Parathyroid adenoma (tissue), 2 donors: Measurements from ENCODE around the gene FAM219A.

Experiments
- H2AFZ ChIP-seq: fragments of 300-600 bp; sonication (generic); one replicate; pipeline ENCODE4 v1.7.0; 2017; ENCODE audit warnings: antibody characterized with exemption, mild to moderate bottlenecking
- H3K27ac ChIP-seq: fragments of 300-600 bp; sonication (generic); one replicate; pipeline ENCODE4 v1.7.0; 2017
- H3K27me3 ChIP-seq: fragments of 300-600 bp; sonication (generic); one replicate; pipeline ENCODE4 v1.7.0; 2017; ENCODE audit warnings: low read length; ENCODE audit not compliant: control insufficient read depth, insufficient read depth
- H3K36me3 ChIP-seq: fragments of 300-600 bp; sonication (generic); one replicate; pipeline ENCODE4 v1.7.0; 2017; ENCODE audit warnings: low read length; ENCODE audit not compliant: control insufficient read depth, insufficient read depth
- H3K4me1 ChIP-seq: fragments of 300-600 bp; sonication (generic); one replicate; pipeline ENCODE4 v1.7.0; 2017; ENCODE audit warnings: control low read depth
- H3K4me2 ChIP-seq: fragments of 300-600 bp; sonication (generic); one replicate; pipeline ENCODE4 v1.7.0; 2017; ENCODE audit warnings: low read length
- H3K4me3 ChIP-seq: fragments of 300-600 bp; sonication (generic); one replicate; pipeline ENCODE4 v1.7.0; 2017; ENCODE audit warnings: low read depth, low read length
- H3K79me2 ChIP-seq: fragments of 300-600 bp; sonication (generic); one replicate; pipeline ENCODE4 v1.7.0; 2017; ENCODE audit warnings: control low read depth
- H3K9ac ChIP-seq: fragments of 300-600 bp; sonication (generic); one replicate; pipeline ENCODE4 v1.7.0; 2017; ENCODE audit warnings: mild to moderate bottlenecking
- H3K9me3 ChIP-seq: fragments of 300-600 bp; sonication (generic); one replicate; pipeline ENCODE4 v1.7.0; 2017; ENCODE audit warnings: low read length; ENCODE audit not compliant: control insufficient read depth
- CTCF ChIP-seq: fragments of 300-600 bp; sonication (generic); IDR thresholded peaks from one replicate; pipeline ENCODE4 v1.7.0; 2017; ENCODE audit warnings: antibody characterized with exemption, mild to moderate bottlenecking
- donor health status: primary hyperparathyroidism.

FAM219A gene

GRCh38 chr9:34398875-34399274, 59.5 kb downstream of the FAM219A start:
- Histone ChIP-seq H3K4me2 (no peak overlapping the region), H3K27ac (no peak overlapping the region), H3K4me3 (no peak overlapping the region), H3K36me3 (no peaks in the 10 kb centered on the region), H3K27me3 (no peaks in the 10 kb centered on the region), H3K4me1 (no peaks in the 10 kb centered on the region), H2AFZ (no peak overlapping the region), H3K9me3 (no peaks in the 10 kb centered on the region), H3K9ac (no peak overlapping the region), H3K79me2 (no peaks in the 10 kb centered on the region)
- no peak for TF ChIP-seq CTCF

- no peak overlapping the region for H3K27ac ChIP-seq
- H3K9ac ChIP-seq, result no peak overlapping the region
- no peak overlapping the region for H3K4me3 ChIP-seq
- no peaks in the 10 kb centered on the region for H3K4me1 ChIP-seq
- no peaks in the 10 kb centered on the region for H3K36me3 ChIP-seq
- no peak overlapping the region for H3K4me2 ChIP-seq
- no peaks in the 10 kb centered on the region for H3K79me2 ChIP-seq
- H3K27me3 ChIP-seq, result no peaks in the 10 kb centered on the region
- H3K9me3 ChIP-seq, result no peaks in the 10 kb centered on the region
- no peak for TF ChIP-seq CTCF
- no peak overlapping the region for H2AFZ ChIP-seq
These were observed 61.8 kb downstream of the FAM219A start for GRCh38 chr9:34396276-34397214.

- no peaks in the 10 kb centered on the region for H3K27me3 ChIP-seq
- no peaks in the 10 kb centered on the region for H3K36me3 ChIP-seq
- no peak overlapping the region for H2AFZ ChIP-seq
- H3K4me2 ChIP-seq, result no peak overlapping the region
- TF ChIP-seq CTCF, result no peak
- no peak overlapping the region for H3K4me3 ChIP-seq
- H3K9ac ChIP-seq, result no peak overlapping the region
- no peak overlapping the region for H3K27ac ChIP-seq
- H3K79me2 ChIP-seq, result no peaks in the 10 kb centered on the region
- no peaks in the 10 kb centered on the region for H3K4me1 ChIP-seq
- H3K9me3 ChIP-seq, result no peaks in the 10 kb centered on the region
These were observed 65.9 kb downstream of the FAM219A start for GRCh38 chr9:34392511-34392910.

GRCh38 chr9:34387239-34387638, 71.1 kb downstream of the FAM219A start:
- Histone ChIP-seq H2AFZ (no peak overlapping the region), H3K36me3 (no peaks in the 10 kb centered on the region), H3K79me2 (no peaks in the 10 kb centered on the region), H3K4me1 (no peaks in the 10 kb centered on the region), H3K27me3 (no peaks in the 10 kb centered on the region), H3K9me3 (no peaks in the 10 kb centered on the region), H3K9ac (no peak overlapping the region), H3K4me2 (no peak overlapping the region), H3K27ac (no peak overlapping the region), H3K4me3 (no peak overlapping the region)
- TF ChIP-seq CTCF, result no peak

GRCh38 chr9:34386656-34387055, 71.7 kb downstream of the FAM219A start:
- H3K9me3 ChIP-seq, result no peaks in the 10 kb centered on the region
- TF ChIP-seq CTCF, result no peak
- H3K27ac ChIP-seq, result no peak overlapping the region
- no peak overlapping the region for H3K4me2 ChIP-seq
- no peak overlapping the region for H2AFZ ChIP-seq
- no peaks in the 10 kb centered on the region for H3K36me3 ChIP-seq
- H3K4me3 ChIP-seq, result no peak overlapping the region
- no peaks in the 10 kb centered on the region for H3K79me2 ChIP-seq
- no peaks in the 10 kb centered on the region for H3K27me3 ChIP-seq
- H3K9ac ChIP-seq, result no peak overlapping the region
- H3K4me1 ChIP-seq, result no peaks in the 10 kb centered on the region
